Fibroblast of the aortic adventitia (primary cell): Measurements from ENCODE around the gene F13B. TPM values are rescaled to one million over a fixed set of nuclear protein-coding genes. Genes with fewer than 3 reads are reported as not detected.

ENCODE experiments used
- DNase-seq: peaks from one replicate; pipeline ENCODE4 v3.0.0-alpha.2; 2010; ENCODE audit warnings: low read depth
- H3K4me3 ChIP-seq: 2 replicates; pipeline ENCODE4 v1.5.1; 2011; ENCODE audit warnings: low read depth, mild to moderate bottlenecking, control low read depth, low read length, moderate library complexity
- total RNA-seq: library from RNA; depleted of rRNA; stranded (reverse); fragments of >200 nt; gene quantifications from 2 replicates; pipeline ENCODE4 v1.2.3, GENCODE V29; 2012; ENCODE audit warnings: low replicate concordance
- TF ChIP-seq, protein P1 (sequence below): IDR thresholded peaks from 2 replicates; pipeline ENCODE4 v1.5.1; 2011; ENCODE audit warnings: mild to moderate bottlenecking, low read length, control low read depth, inconsistent platforms; ENCODE audit not compliant: insufficient read depth

The F13B gene
- total RNA-seq, 1 donor: not detected

DNA sequence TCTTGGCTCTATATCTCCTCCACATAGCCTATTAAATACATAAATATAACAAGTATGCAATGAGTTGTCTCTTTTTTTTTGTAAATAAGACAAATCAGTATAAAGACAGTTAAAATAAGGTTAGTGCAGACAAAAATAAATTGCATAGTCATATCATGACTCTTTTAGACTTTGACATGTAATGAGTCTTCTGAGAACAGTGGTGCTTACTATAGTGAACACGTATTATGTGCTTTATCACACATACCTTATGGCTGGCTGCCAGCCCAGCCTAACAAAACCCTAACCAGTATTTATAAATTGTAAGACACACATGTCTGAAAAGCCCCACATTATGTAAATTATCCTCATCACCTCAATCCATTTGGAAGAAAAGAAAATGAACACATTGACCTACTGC lies 29.1 kb upstream of the F13B start:
- no peak for DNase-seq
- TF ChIP-seq, protein P1, sequence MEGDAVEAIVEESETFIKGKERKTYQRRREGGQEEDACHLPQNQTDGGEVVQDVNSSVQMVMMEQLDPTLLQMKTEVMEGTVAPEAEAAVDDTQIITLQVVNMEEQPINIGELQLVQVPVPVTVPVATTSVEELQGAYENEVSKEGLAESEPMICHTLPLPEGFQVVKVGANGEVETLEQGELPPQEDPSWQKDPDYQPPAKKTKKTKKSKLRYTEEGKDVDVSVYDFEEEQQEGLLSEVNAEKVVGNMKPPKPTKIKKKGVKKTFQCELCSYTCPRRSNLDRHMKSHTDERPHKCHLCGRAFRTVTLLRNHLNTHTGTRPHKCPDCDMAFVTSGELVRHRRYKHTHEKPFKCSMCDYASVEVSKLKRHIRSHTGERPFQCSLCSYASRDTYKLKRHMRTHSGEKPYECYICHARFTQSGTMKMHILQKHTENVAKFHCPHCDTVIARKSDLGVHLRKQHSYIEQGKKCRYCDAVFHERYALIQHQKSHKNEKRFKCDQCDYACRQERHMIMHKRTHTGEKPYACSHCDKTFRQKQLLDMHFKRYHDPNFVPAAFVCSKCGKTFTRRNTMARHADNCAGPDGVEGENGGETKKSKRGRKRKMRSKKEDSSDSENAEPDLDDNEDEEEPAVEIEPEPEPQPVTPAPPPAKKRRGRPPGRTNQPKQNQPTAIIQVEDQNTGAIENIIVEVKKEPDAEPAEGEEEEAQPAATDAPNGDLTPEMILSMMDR: no peak
- H3K4me3 ChIP-seq: no peak overlapping the region

DNA sequence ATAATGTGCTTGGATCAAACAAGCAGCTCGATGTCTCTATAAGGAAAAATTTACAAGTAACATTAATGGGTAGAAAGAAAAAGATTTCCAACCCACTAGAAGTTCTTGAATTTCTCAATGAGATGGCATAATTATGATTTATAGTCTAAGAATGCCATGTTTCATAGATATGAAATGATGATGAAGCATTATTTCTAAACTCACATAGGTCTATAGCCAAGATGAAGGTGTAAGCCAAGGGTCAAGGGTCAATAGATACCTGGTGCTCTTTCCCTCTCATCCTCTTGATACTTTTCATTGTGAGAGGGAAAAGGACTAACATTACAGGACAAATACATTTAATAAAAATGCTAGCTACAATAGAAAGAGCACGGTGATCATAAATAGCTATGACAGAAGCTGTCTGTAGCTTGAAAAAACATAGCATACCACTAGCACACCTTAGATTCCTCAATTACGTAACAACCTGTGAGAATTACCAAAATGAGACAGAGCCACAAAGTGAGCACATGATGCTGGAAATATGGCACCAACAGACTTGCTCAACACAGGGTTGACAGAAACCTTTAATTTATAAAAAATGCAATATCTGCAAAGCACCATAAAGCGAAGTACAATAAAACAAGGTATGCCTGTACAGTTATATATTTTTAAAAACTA lies 26.3 kb upstream of the F13B start:
- no peak overlapping the region for H3K4me3 ChIP-seq
- no peak for DNase-seq
- TF ChIP-seq, protein P1: no peak

- TF ChIP-seq, protein P1: no peak
- no peak for DNase-seq
- no peak overlapping the region for H3K4me3 ChIP-seq
Observed at GRCh38 chr1:197092491-197093023, 25.5 kb upstream of the F13B start.

DNA sequence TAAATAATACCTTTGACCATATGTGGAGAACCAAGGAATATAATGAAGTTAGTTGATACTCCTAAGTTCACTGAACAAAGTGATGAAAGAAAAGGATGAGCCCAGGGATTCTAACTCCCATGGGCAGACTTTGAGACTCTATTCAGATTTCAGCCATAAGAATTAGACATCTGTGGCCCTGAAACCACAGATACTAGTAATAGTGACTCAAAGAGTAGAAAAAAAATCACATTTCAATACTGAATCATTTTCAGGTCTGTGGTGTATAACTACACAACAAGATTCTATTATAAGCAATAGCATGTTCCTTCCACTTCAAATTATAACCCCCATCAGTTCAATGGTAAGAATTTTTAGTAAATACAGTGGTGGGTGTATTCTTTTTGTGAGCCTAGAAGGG lies 16.4 kb upstream of the F13B start:
- DNase-seq: no peak
- TF ChIP-seq, protein P1: no peak
- H3K4me3 ChIP-seq: no peak overlapping the region

- TF ChIP-seq, protein P1: no peak
- H3K4me3 ChIP-seq: no peak overlapping the region
- no peak for DNase-seq
Observed at GRCh38 chr1:197081117-197081753, 14.2 kb upstream of the F13B start.

DNA sequence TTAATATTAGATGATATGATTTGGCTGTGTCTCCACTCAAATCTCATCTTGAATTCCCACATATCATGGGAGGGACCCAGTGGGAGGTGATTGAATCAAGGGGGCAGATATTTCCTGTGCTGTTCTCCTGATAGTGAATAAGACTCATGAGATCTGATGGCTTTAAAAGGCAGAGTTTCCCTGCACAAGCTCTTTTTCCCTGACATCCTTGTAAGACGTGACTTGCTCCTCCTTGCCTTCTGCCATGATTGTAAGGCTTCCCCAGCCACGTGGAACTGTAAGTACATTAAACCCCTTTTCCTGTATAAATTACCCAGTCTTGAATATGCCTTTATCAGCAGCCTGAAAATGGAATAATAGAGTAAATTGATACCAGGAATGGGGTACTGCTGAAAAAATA lies 13.3 kb upstream of the F13B start:
- H3K4me3 ChIP-seq: no peak overlapping the region
- DNase-seq: no peak
- TF ChIP-seq, protein P1: no peak
